ENCODE data around the gene ID3.
"Not testable (repeated sequence)": the region's sequence is repeated elsewhere in the genome, so short reads cannot be mapped to it uniquely, and the experiment has no call there.

The ID3 gene

DNA sequence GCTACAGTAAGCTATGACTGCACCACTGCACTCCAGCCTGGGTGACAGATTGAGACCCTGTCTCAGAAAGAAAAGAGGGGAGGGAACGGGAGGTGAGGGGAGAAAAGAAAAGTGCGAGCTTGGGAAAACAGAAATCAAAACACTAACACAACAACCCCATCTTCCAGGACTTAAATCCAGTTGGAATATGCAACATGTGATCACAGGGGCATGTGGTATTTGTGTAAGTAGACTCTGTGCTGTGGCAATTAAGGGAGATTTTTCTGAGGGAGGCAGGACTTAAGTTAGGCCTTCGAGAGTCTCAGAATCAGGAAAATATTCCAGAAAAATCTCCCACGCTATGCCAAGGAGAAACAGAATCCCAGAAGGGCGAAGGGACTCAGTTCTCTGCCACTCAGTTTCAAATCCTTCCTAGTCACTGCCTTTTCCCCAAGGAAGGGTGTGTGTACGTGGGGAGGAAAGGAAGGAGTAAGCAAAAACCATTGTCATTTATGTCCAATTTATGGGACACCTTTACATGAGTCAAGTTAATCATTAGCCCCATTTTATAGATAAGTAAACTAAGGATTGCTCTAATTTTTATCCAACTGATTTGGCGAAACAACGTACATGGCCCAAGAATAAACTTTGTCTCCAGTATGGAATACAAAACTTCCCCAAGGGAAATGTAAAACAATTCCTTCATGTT, 12.3 kb downstream of the ID3 start:
- DNase-seq = no peak

- DNase-seq = no peak
These were observed 13.4 kb downstream of the ID3 start for GRCh38 chr1:23545851-23546250.

- DNase-seq = no peak
These were observed 14.6 kb downstream of the ID3 start for GRCh38 chr1:23544444-23545389.

- no peak for DNase-seq
These were observed 15.4 kb downstream of the ID3 start for GRCh38 chr1:23543707-23544443.

DNA sequence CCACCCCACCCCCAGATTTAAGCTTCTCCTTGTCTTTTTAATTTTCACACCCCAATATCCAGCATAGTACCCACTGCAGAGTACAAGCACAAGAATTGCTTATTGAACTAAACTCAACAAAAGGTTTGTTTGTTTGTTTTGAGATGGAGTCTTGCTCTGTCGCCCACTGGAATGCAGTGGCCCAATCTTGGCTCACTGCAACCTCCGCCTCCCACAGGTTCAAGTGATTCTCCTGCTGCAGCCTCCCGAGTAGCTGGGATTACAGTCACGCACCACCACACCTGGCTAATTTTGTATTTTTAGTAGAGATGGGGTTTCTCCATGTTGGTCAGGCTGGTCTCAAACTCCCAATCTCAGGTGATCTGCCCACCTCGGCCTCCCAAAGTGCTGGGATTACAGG, 16.4 kb downstream of the ID3 start:
- not testable (repeated sequence) for DNase-seq

DNA sequence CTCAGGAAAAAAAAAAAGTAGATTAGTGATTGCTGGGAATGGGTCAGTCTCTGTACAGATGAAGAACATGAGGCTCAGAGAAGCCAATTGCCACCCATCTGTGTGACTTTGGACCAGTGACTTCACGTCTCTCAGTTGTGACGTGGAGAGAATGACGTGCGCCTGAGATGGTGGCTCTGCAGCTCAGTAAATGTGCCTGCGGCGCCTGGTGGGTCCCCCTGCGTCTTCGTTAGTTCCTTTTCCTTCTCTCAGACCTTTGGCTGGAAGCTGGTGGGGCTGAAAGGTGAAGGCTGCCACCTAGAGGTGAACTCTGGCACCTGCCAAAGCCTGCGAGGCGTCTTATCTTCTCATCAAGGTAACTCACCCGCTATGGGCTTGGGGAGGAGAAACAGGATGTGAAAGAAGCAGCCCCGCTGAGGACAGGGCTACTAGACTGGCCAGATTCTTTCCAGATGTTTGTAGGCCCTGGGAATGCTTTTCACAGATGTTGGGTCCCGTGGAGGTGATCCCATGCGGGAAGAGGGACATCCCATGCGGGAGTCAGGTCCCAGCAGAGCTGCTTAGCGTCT, 19.5 kb downstream of the ID3 start:
- DNase-seq = peak; percentile 73

DNA sequence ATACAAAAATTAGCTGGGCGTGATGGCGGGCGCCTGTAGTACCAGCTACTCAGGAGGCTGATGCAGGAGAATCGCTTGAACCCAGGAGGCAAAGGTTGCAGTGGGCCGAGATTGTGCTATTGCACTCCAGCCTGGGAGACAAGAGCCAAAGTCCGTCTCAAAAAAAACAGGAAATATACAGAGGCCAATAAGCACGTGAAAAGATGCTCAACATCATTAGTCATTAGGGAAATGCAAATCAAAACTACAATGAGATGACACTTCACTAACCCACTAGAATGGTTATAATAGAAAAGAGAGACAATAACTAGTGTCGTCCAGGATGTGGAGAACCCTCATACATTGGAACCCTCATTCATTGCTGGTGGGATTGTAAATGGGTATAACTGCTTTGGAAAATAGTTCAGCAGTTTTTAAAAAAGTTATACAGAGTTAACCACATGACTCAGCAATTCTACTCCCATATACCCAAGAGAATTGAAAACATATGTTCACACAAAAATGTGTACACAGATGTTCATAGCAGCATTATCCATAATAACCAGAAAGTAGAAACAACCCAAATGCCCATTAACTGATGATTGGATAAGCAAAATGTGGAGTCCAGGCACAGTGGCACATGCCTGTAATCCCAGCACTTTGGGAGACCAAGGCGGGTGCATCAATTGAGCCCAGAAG, 21.9 kb downstream of the ID3 start:
- no peak for DNase-seq

DNA sequence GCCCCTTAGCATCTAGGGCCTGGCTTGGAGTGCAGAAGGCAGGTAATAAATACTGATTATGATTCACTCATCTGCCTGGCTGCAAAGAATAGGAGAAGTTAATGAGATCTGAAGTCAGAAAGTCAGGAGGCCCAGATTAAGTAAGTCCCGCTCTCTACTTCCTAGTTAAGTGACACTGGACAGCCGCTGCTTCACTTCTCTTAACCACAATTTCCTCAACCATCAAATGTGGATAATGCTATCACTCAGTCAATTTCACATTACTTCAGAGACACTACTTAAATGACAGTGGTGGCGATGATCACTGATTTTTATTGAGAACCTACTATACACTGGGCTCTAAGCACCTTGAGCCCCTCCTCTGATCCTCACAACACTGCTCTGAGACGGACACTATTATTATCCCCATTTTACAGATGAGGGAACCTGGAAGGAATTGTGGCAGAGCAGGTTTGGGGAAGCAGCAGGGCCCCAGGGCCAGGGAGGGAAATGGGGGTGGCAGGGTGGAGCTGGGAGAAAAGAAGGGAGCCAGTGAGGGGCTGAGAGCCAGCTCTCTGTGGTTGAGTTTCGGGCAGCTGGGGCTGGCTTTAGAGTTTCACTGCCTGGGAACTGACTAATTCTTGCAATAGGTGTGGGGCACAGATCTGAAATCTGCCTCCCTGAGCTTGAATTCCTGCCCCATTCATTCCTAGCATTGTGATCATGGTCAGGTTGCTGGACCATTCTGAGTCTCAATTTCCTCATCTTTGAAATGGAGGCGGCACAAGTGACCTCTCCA, 25.9 kb downstream of the ID3 start:
- DNase-seq = peak; percentile 70

DNA sequence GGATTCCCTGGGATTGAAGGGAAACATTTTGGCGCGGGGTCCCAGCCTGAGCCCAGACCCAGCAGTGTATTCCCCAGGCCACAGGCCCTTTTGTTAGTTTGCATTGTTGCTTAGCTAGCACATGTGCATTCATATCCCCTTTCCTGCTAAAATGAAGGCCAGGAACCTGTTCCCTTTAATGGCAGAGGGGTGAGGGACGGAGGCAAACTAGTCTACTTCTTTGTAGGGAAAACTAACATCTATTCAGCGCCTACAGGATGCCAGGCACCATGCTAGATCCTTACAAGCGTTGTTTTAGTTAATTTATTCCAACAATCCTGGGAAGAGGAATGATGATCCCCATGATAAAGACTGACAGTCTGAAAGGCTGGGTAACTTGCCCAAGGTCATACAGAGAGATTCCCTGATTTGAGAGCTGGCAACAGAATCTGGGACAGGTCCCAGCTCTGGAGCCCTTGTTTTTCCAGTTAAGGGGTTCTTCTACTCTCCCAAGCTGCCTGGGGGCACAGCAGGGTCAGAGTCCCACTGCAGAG, 27.7 kb downstream of the ID3 start:
- no peak for DNase-seq

- no peak for DNase-seq
These were observed 28.3 kb downstream of the ID3 start, which contains the start of gene E2F2 for GRCh38 chr1:23530747-23531561. Gene E2F2, minus strand, starts transcription at chr1:23531233. Its CDS starts 440 bp downstream, at chr1:23530793.

DNA sequence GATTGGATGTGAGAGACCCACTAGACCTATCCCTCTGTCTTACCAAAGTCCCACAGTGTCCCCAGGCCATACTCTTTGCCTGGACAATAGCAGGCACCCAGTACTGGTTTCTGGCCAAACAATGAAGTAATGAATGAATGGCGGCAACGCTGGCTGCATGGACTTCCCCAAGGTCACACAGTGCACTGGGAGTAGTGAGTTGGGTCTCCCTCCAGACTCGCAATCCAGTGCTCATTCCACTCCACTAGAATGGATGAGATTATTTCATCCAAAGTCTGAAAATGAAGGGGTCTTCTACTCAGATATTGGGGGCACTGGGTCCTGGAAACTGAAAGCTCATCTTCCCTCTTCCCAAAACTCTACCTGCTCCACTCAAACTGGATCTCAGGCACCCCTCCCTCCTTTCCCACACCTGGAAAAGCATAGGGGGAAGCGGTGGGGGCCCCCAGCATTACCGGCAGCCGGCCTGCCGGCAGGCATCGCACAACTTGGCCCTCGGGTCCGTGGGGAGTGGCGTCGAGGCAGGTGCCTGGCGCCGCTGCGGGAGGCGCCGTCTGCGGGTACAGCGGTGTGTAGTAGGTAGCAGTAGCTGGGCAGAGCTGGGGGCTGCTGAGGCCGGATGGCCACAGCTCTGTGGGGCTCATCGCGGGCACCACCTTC, 29.1 kb downstream of the ID3 start:
- no peak for DNase-seq

DNA sequence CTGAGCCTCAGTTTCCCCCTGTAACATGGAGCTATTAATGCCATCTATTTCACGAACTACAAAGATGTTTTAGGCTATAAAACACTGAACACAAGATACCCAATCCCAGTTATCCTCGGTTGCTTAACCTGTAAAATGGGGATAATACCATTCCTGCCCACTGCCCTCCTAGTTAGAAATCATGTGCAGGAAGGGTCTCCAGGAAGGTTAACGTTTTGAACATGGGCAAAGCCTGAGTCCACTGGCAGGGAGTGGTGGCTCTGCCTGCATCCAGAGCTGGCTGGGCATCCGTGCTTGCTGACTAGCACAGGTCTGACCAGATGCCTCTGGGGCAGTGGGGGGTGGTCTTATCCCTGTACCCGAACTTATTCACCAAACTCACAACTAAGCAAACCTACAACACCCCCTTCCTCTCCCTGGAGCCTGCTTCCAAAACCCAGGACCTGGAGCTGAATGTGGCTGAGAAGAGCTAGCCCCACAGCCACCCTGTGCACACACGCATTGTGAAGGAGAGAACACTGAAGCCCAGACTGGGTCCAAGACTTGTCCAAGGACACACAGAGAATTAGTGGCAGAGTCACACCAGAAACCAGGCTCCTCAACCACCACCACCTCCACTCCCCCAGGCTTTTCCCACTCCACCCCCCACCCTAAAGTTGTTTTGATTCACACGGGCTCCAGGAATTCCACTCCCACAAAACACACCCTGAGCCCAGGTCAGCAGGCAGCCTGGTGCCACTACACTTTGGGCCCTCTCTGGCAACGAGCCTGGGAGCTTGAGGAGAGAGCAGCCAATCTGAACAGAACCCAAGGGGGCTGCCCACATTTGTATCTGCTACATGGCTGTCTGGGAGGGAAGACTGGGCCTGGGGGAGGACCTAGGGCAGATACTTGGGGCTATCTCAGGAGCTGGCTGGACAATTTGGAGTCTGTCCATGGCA, 29.9 kb downstream of the ID3 start:
- DNase-seq = no peak

DNA sequence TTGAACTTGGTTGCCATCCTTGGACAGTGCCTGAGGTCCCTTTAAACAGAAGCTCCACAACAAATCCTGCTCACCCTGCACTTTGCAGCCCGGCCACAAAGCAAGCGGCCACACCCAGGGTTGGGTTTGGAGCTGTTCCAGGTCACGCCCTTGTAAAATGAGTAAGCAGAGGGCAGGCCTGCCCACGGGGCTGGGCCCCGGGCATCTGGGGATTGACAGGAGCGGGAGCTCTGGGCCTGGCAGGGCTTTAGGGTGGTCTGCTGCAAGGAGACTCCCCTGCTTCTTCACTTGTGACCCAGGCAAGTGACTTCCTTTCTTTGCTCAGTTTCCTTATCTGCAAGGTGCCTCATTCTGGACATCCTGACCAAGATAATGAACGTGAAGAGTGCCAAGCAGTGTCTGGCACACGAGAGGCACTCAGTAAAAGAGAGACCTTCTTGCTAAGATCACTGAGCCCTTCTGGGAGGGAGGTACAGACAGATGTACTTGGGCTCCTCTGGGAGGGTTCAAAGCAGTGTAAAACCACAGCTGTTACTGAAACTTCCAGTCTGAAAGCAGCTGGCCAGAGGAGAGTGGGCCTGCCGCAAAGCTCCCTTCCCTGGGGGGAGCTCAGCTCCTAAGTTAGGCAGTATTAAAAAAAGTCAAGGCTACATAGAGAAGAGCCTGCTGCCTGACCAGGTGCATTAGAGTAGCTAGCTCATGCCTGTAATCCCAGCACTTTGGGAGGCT, 30.9 kb downstream of the ID3 start:
- no peak for DNase-seq

- DNase-seq = no peak
These were observed 31.4 kb downstream of the ID3 start for GRCh38 chr1:23527900-23528249.

- DNase-seq = no peak
These were observed 31.9 kb downstream of the ID3 start for GRCh38 chr1:23527366-23527765.

GRCh38 chr1:23526329-23527041, 32.8 kb downstream of the ID3 start:
- no peak for DNase-seq

- no peak for DNase-seq
These were observed 33.6 kb downstream of the ID3 start for GRCh38 chr1:23525558-23526250.
